ENCODE data around the gene EPHB3. TPM values are rescaled to one million over a fixed set of nuclear protein-coding genes. Genes with fewer than 3 reads are reported as not detected.

EPHB3 gene
- total RNA-seq, 1 donor from 2014 or later: 1.6 TPM

Other genes with a start within 250 kb of the EPHB3 start
- 274 TPM for gene EIF4G1, start 247.2 kb upstream of the EPHB3 start, total RNA-seq
- gene FAM131A, start 224.2 kb upstream of the EPHB3 start, total RNA-seq: 33.4 TPM
- gene CLCN2, start 200.2 kb upstream of the EPHB3 start, total RNA-seq: 2.9 TPM
- 27.1 TPM for gene POLR2H, start 200.1 kb upstream of the EPHB3 start, total RNA-seq
- gene THPO, start 183.6 kb upstream of the EPHB3 start, total RNA-seq: 0.35 TPM
- gene CHRD, start 181.7 kb upstream of the EPHB3 start, total RNA-seq: 8.7 TPM
- 31.3 TPM for gene MAGEF1, start 150.3 kb downstream of the EPHB3 start, total RNA-seq